HEK293 (cell line): Measurements from ENCODE around the gene L3MBTL1.
"Not testable (repeated sequence)": the region's sequence is repeated elsewhere in the genome, so short reads cannot be mapped to it uniquely, and the experiment has no call there.

ENCODE experiments used
- CTCF ChIA-PET: fragments of 350-600 bp; formaldehyde crosslinking; extraction: SDS; loops from one replicate; lab custom pipeline; 2021; ENCODE audit warnings: antibody characterized with exemption; lab: Yijun Ruan, JAX
- POLR2A ChIA-PET: fragments of 300-600 bp; formaldehyde crosslinking; extraction: SDS; loops from one replicate; lab custom pipeline; 2020; ENCODE audit warnings: antibody characterized with exemption, inconsistent platforms; lab: Yijun Ruan, JAX
- H3K27ac ChIP-seq: fragments of 200-500 bp; sonication (Bioruptor generic); 2 replicates; pipeline ENCODE4 v1.5.1; 2014; ENCODE audit warnings: low read depth, low read length, control low read depth, inconsistent platforms; ENCODE audit errors: extremely low read depth
- H3K36me3 ChIP-seq, 2 experiments: fragments of 200-500 bp in 1 of 2; sonication (Bioruptor generic) in 1 of 2; 1 replicate in 1 of 2; 2 replicates in 1 of 2; pipeline ENCODE4 v1.5.1; 2014 to 2017; ENCODE audit warnings: inconsistent platforms in 2 of 2, low read length in 2 of 2; ENCODE audit not compliant: control insufficient read depth in 2 of 2, insufficient read depth in 1 of 2
- H3K4me1 ChIP-seq: fragments of 200-500 bp; sonication (Bioruptor generic); 2 replicates; pipeline ENCODE4 v1.5.1; 2014; ENCODE audit warnings: mild to moderate bottlenecking, low read length, inconsistent platforms; ENCODE audit not compliant: control insufficient read depth, insufficient read depth
- H3K4me3 ChIP-seq: 2 replicates; pipeline ENCODE4 v1.5.1; 2011; ENCODE audit warnings: low read depth, mild to moderate bottlenecking, control low read depth, low read length, moderate library complexity
- H3K9me3 ChIP-seq: fragments of 200-500 bp; sonication (Bioruptor generic); 2 replicates; pipeline ENCODE4 v1.5.1; 2014; ENCODE audit warnings: low read depth, low read length, inconsistent platforms; ENCODE audit not compliant: control insufficient read depth, insufficient read depth
- ELK4 ChIP-seq: IDR thresholded peaks from 2 replicates; pipeline ENCODE4 v1.6.1; 2011; ENCODE audit warnings: mild to moderate bottlenecking, low read depth, low read length, borderline replicate concordance
- GLI4 ChIP-seq: fragments of 450-650 bp; formaldehyde crosslinking; IDR thresholded peaks from 2 replicates; pipeline ENCODE4 v1.5.1; 2016; ENCODE audit warnings: missing biosample characterization, missing genetic modification characterization
- PRDM10 ChIP-seq: fragments of 450-650 bp; formaldehyde crosslinking; IDR thresholded peaks from 2 replicates; pipeline ENCODE4 v1.5.1; 2016; ENCODE audit warnings: missing biosample characterization, missing genetic modification characterization
- TCF7L2 ChIP-seq: IDR thresholded peaks from 2 replicates; pipeline ENCODE4 v1.6.1; 2011; ENCODE audit warnings: low read depth, mild to moderate bottlenecking, inconsistent platforms, low read length, moderate library complexity, borderline replicate concordance
- YY2 ChIP-seq: fragments of 450-650 bp; formaldehyde crosslinking; IDR thresholded peaks from 2 replicates; pipeline ENCODE4 v1.5.1; 2016; ENCODE audit warnings: missing biosample characterization, missing genetic modification characterization
- ZNF114 ChIP-seq: fragments of 450-650 bp; formaldehyde crosslinking; IDR thresholded peaks from 2 replicates; pipeline ENCODE4 v1.5.0; 2017; ENCODE audit warnings: missing biosample characterization, missing genetic modification characterization
- ZNF155 ChIP-seq: fragments of 450-650 bp; formaldehyde crosslinking; IDR thresholded peaks from 2 replicates; pipeline ENCODE4 v1.5.1; 2016; ENCODE audit warnings: missing biosample characterization, missing genetic modification characterization
- ZNF2 ChIP-seq: fragments of 450-650 bp; formaldehyde crosslinking; IDR thresholded peaks from 2 replicates; pipeline ENCODE4 v1.5.1; 2016; ENCODE audit warnings: missing biosample characterization, missing genetic modification characterization
- ZNF280D ChIP-seq: fragments of 450-650 bp; formaldehyde crosslinking; IDR thresholded peaks from 2 replicates; pipeline ENCODE4 v1.5.1; 2016; ENCODE audit warnings: missing biosample characterization, missing genetic modification characterization
- ZNF518A ChIP-seq: fragments of 450-650 bp; formaldehyde crosslinking; conservative IDR thresholded peaks from 2 replicates; pipeline ENCODE4 v1.5.1; 2016; ENCODE audit warnings: low read depth, missing biosample characterization, missing genetic modification characterization
- ZNF596 ChIP-seq: fragments of 450-650 bp; IDR thresholded peaks from 2 replicates; pipeline ENCODE4 v1.5.0; 2018; ENCODE audit warnings: missing biosample characterization, mild to moderate bottlenecking, missing genetic modification characterization, moderate library complexity
- ZNF670 ChIP-seq: fragments of 450-650 bp; formaldehyde crosslinking; IDR thresholded peaks from 2 replicates; pipeline ENCODE4 v1.5.1; 2016; ENCODE audit warnings: missing biosample characterization, missing genetic modification characterization, low read depth
- ZNF791 ChIP-seq: fragments of 450-650 bp; formaldehyde crosslinking; IDR thresholded peaks from 2 replicates; pipeline ENCODE4 v1.5.1; 2016; ENCODE audit warnings: missing biosample characterization, missing genetic modification characterization
- ZNF792 ChIP-seq: fragments of 450-650 bp; formaldehyde crosslinking; IDR thresholded peaks from 2 replicates; pipeline ENCODE4 v1.5.1; 2016; ENCODE audit warnings: missing biosample characterization, missing genetic modification characterization

The L3MBTL1 gene

GRCh38 chr20:43495388-43495787 is 12.1 kb upstream of the L3MBTL1 start:
- CTCF ChIA-PET, result no interaction called here
- Histone ChIP-seq H3K36me3 (no peaks in the 10 kb centered on the region), H3K4me3 (no peak overlapping the region), H3K4me1 (no peaks in the 10 kb centered on the region), H3K27ac (no peak overlapping the region), H3K9me3 (no peaks in the 10 kb centered on the region)
- TF ChIP-seq ZNF518A (tag by site-specific recombination), result no peak
- TF ChIP-seq ZNF792 (tag by site-specific recombination), result no peak
- TF ChIP-seq GLI4 (tag by site-specific recombination), result no peak
- POLR2A ChIA-PET, result no interaction called here

- H3K4me3 ChIP-seq, H3K27ac ChIP-seq, H3K4me1 ChIP-seq, POLR2A ChIA-PET, H3K36me3 ChIP-seq, CTCF ChIA-PET, H3K9me3 ChIP-seq: not testable (repeated sequence)
Observed at GRCh38 chr20:43502021-43502420, 5.5 kb upstream of the L3MBTL1 start.

GRCh38 chr20:43506238-43506637 is 1.3 kb upstream of the L3MBTL1 start:
- ChIA-PET CTCF (interaction anchor here (0.8 kb wide), 1 partner anchor 8 kb away, joined by 3 read pairs; no protein-coding TSS in a partner anchor), POLR2A (interaction anchor here (2.1 kb wide), 1 partner anchor 49 kb away, joined by 13 read pairs; the partner anchor contains the start of gene SRSF6)
- Histone ChIP-seq H3K9me3 (no peaks in the 10 kb centered on the region), H3K36me3 (no peaks in the 10 kb centered on the region), H3K27ac (no peak overlapping the region), H3K4me1 (no peaks in the 10 kb centered on the region), H3K4me3 (no peak overlapping the region)
- 0 out of 2 replicates have a peak, but pooled peaks have one; percentile 40 for TF ChIP-seq ZNF791 (tag by site-specific recombination)
- TF ChIP-seq TCF7L2, result no peak
- TF ChIP-seq, all 188 proteins: peak for 1

- H3K4me3 ChIP-seq, result peak overlapping the region; percentile 61
- ChIA-PET CTCF (interaction anchor here (0.6 kb wide), 1 partner anchor 181 kb away, joined by 4 read pairs; no protein-coding TSS in a partner anchor), POLR2A (interaction anchor here (2.1 kb wide), 1 partner anchor 51 kb away, joined by 13 read pairs; the partner anchor contains the start of gene SRSF6)
- H3K4me1 ChIP-seq, result no peaks in the 10 kb centered on the region
- no peak overlapping the region for H3K27ac ChIP-seq
- H3K9me3 ChIP-seq, result no peaks in the 10 kb centered on the region
- H3K36me3 ChIP-seq, result no peaks in the 10 kb centered on the region
- TF ChIP-seq ZNF114 (tag by site-specific recombination) (no peak), ZNF596 (no peak), ZNF2 (tag by site-specific recombination) (no peak), PRDM10 (tag by site-specific recombination) (no peak), YY2 (tag by site-specific recombination) (no peak), ZNF155 (no peak), ZNF280D (tag by site-specific recombination) (no peak), ZNF670 (tag by site-specific recombination) (no peak), ELK4 (no peak)
Observed at GRCh38 chr20:43508106-43508505, 609 bp downstream of the L3MBTL1 start.
